GM12891 (cell line): ENCODE data around the gene TMEM61.

Experiments
- POLR2AphosphoS5 ChIP-seq: IDR thresholded peaks from 2 replicates; pipeline ENCODE4 v1.6.1; 2011; ENCODE audit warnings: low read depth, low read length, control low read depth
- TAF1 ChIP-seq: IDR thresholded peaks from 2 replicates; pipeline ENCODE4 v1.6.1; 2011; ENCODE audit warnings: low read depth, low read length, control low read depth

GRCh38 chr1:55037733-55038551, 57.5 kb downstream of the TMEM61 start:
- TF ChIP-seq TAF1 = no peak
- no peak for TF ChIP-seq POLR2AphosphoS5
